CD14-positive monocyte (primary cell): ENCODE results near the gene CHI3L1. TPM values are rescaled to one million over a fixed set of nuclear protein-coding genes. Genes with fewer than 3 reads are reported as not detected.

ENCODE experiments used
- DNase-seq, 3 donors: peaks; one replicate each; pipeline ENCODE4 v3.0.0-alpha.2; 2011 to 2022
- H2AFZ ChIP-seq: 2 replicates; pipeline ENCODE4 v1.6.0; 2012; ENCODE audit warnings: mild to moderate bottlenecking, low read depth, low read length, inconsistent platforms; ENCODE audit not compliant: insufficient read depth, poor library complexity, severe bottlenecking
- H3K27ac ChIP-seq, 2 donors: 1 replicate in 1 of 2; 2 replicates in 1 of 2; pipeline ENCODE4 v1.5.1; 2012 to 2013; ENCODE audit warnings: low read length in 2 of 2, control low read depth in 1 of 2, inconsistent platforms in 1 of 2, low read depth in 1 of 2, mild to moderate bottlenecking in 1 of 2
- H3K27me3 ChIP-seq, 2 donors: one replicate each; pipeline versions ENCODE4 v1.6.0 to v1.6.1; 2011 to 2013; ENCODE audit warnings: low read length in 2 of 2; ENCODE audit not compliant: control insufficient read depth in 2 of 2, insufficient read depth in 2 of 2
- H3K36me3 ChIP-seq, 2 donors: replicated peaks in 1 of 2; 1 replicate in 1 of 2; 2 replicates in 1 of 2; pipeline versions ENCODE4 v1.5.1 to v1.6.1; 2012 to 2013; ENCODE audit warnings: low read length in 2 of 2, control low read depth in 1 of 2, inconsistent platforms in 1 of 2, mild to moderate bottlenecking in 1 of 2; ENCODE audit not compliant: insufficient read depth in 2 of 2, control insufficient read depth in 1 of 2
- H3K4me1 ChIP-seq, 2 donors: 1 replicate in 1 of 2; 2 replicates in 1 of 2; pipeline versions ENCODE4 v1.5.1 to v1.6.1; 2012 to 2013; ENCODE audit warnings: low read length in 2 of 2, control low read depth in 1 of 2, inconsistent platforms in 1 of 2, mild to moderate bottlenecking in 1 of 2, moderate library complexity in 1 of 2; ENCODE audit not compliant: insufficient read depth in 2 of 2, control insufficient read depth in 1 of 2
- H3K4me2 ChIP-seq: replicated peaks from 2 replicates; pipeline ENCODE3; 2012; ENCODE audit warnings: low read length, moderate library complexity, mild to moderate bottlenecking; ENCODE audit not compliant: poor library complexity, severe bottlenecking; ENCODE audit errors: extremely low read depth
- H3K4me3 ChIP-seq, 3 experiments: fragments of 200-600 bp in 1 of 3; sonication (generic) in 1 of 3; replicated peaks in 1 of 3; 1 replicate in 2 of 3; 2 replicates in 1 of 3; pipeline ENCODE4 v1.5.1; 2011 to 2013; ENCODE audit warnings: low read length in 3 of 3, mild to moderate bottlenecking in 3 of 3, control low read depth in 2 of 3, low read depth in 2 of 3, inconsistent platforms in 1 of 3, moderate library complexity in 1 of 3
- H3K79me2 ChIP-seq: 2 replicates; pipeline ENCODE4 v1.6.0; 2012; ENCODE audit warnings: mild to moderate bottlenecking, control low read depth, inconsistent platforms, low read length, moderate library complexity; ENCODE audit not compliant: insufficient read depth
- H3K9ac ChIP-seq: 2 replicates; pipeline ENCODE4 v1.6.0; 2017; ENCODE audit warnings: low read length, mild to moderate bottlenecking; ENCODE audit not compliant: insufficient read depth, poor library complexity, severe bottlenecking
- H3K9me3 ChIP-seq, 2 donors: replicated peaks in 1 of 2; 1 replicate in 1 of 2; 2 replicates in 1 of 2; pipeline versions ENCODE4 v1.5.1 to v1.6.1; 2012 to 2013; ENCODE audit warnings: low read length in 2 of 2, control low read depth in 1 of 2; ENCODE audit not compliant: control insufficient read depth in 1 of 2, insufficient read depth in 1 of 2
- H4K20me1 ChIP-seq: 2 replicates; pipeline ENCODE4 v1.6.0; 2012; ENCODE audit warnings: mild to moderate bottlenecking, low read length, control low read depth, moderate library complexity; ENCODE audit not compliant: insufficient read depth
- H3K27ac Mint-ChIP-seq, 7 donors: one replicate each; pipeline ENCODE4 v1.8.0; 2020; ENCODE audit warnings: mild to moderate bottlenecking in 7 of 7, mixed read lengths in 7 of 7, moderate library complexity in 6 of 7, inconsistent platforms in 2 of 7
- H3K27me3 Mint-ChIP-seq, 3 donors: one replicate each; pipeline ENCODE4 v1.8.0; 2021 to 2022; ENCODE audit warnings: low read depth in 3 of 3, mild to moderate bottlenecking in 3 of 3, mixed read lengths in 3 of 3, moderate library complexity in 3 of 3, inconsistent platforms in 1 of 3
- H3K36me3 Mint-ChIP-seq, 2 donors: one replicate each; pipeline ENCODE4 v1.8.0; 2020; ENCODE audit warnings: mixed read lengths in 2 of 2, inconsistent platforms in 1 of 2, mild to moderate bottlenecking in 1 of 2
- H3K4me1 Mint-ChIP-seq: one replicate; pipeline ENCODE4 v1.8.0; 2020; ENCODE audit warnings: mild to moderate bottlenecking, mixed read lengths
- H3K4me3 Mint-ChIP-seq, 2 donors: one replicate each; pipeline ENCODE4 v1.8.0; 2020; ENCODE audit warnings: mild to moderate bottlenecking in 2 of 2, mixed read lengths in 2 of 2, moderate library complexity in 1 of 2
- H3K9me3 Mint-ChIP-seq, 7 donors: one replicate each; pipeline ENCODE4 v1.8.0; 2020 to 2022; ENCODE audit warnings: mixed read lengths in 7 of 7, mild to moderate bottlenecking in 6 of 7, moderate library complexity in 6 of 7, inconsistent platforms in 2 of 7
- CTCF ChIP-seq: fragments of 200-600 bp; IDR thresholded peaks from one replicate; pipeline ENCODE4 v1.8.0; 2022; ENCODE audit warnings: antibody characterized with exemption, mild to moderate bottlenecking
- WGBS: methylation state at CpG from one replicate; pipeline ENCODE4 v1.1.5; 2013; ENCODE audit warnings: missing lambda C conversion rate; ENCODE audit not compliant: insufficient coverage; 5-methylcytosine and 5-hydroxymethylcytosine counted together
- intact Hi-C, 2 donors: fragments of 100-400 bp; cut with micrococcal nuclease; formaldehyde crosslinking; loops; one replicate each; pipeline versions ENCODE4 v1.15.0 to v1.15.1; 2023
- polyA plus RNA-seq, 3 donors: library from polyadenylated mRNA; depleted of rRNA in 1 of 3; unstranded in 2 of 3; stranded (reverse) in 1 of 3; fragments of 300-500 nt in 2 of 3; fragments of >200 nt in 1 of 3; fragmentation: Illumina TruSeq in 2 of 3; gene quantifications; 1 replicate in 2 of 3; 2 replicates in 1 of 3; pipeline ENCODE4 v1.2.3, GENCODE V29; 2012 to 2021

The CHI3L1 gene
- polyA plus RNA-seq, 3 donors: 0.37 to 0.44 (median 0.43) TPM

DNA sequence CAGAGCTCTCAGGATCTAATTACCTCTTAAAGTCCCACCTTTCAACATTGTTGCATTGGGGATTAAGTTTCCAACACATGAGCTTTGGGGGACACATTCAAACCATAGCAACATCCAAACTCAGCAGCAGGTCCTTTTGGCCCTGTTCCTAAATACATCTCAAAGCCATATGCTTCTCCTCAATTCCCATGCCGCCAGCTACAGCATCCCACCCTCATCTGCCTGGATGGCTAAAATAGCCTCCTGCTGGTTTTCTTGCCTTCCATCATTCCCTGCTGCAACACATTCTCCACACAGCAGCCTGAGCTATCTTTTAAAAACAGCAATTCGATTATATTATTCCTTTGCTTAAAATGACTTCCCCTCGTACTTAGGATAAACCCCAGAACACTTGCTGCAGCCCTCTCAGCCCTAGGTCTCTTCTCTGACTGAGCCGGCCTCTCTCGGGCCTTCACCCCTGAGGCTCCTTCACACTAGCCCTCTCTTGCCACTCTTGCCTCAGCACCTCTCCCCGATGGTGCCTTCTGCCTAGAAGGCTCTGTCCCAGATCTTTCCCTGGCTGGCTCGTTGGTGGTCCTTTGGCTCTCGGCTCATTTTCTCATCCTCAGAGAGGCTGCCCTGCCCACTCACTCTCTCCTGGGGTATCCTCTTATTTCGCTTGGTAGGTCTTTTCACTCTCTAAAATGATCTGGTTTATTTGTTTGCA, 27.4 kb downstream of the CHI3L1 start:
- H3K36me3 ChIP-seq: no peaks in the 10 kb centered on the region
- peaks cover 10 to 17% of the 10 kb centered on the region in 2 donors for H3K4me1 ChIP-seq
- peaks cover 0 to 13% of the 10 kb centered on the region in 2 donors for H3K27me3 ChIP-seq
- 93% methylated on average over 6 of the region's 9 CpGs for WGBS
- H3K27ac ChIP-seq: no peak overlapping the region
- Mint-ChIP-seq H3K27ac (no peak overlapping the region), H3K9me3 (peaks cover 3 to 10% (median 5%) of the 10 kb centered on the region in 7 donors), H3K27me3 (peaks cover 13 to 45% (median 40%) of the 10 kb centered on the region in 3 donors), H3K36me3 (peaks cover 0 to 4% of the 10 kb centered on the region in 2 donors), H3K4me3 (no peak overlapping the region), H3K4me1 (peaks cover 23% of the 10 kb centered on the region)
- no peak overlapping the region for H3K4me3 ChIP-seq
- no peak for TF ChIP-seq CTCF
- no peaks in the 10 kb centered on the region for H3K79me2 ChIP-seq
- intact Hi-C loops: no loop called here
- no peak overlapping the region for H3K4me2 ChIP-seq
- DNase-seq: no peak
- no peak overlapping the region for H3K9ac ChIP-seq
- no peak overlapping the region for H2AFZ ChIP-seq
- H3K9me3 ChIP-seq: no peaks in the 10 kb centered on the region
- H4K20me1 ChIP-seq: no peaks in the 10 kb centered on the region

DNA sequence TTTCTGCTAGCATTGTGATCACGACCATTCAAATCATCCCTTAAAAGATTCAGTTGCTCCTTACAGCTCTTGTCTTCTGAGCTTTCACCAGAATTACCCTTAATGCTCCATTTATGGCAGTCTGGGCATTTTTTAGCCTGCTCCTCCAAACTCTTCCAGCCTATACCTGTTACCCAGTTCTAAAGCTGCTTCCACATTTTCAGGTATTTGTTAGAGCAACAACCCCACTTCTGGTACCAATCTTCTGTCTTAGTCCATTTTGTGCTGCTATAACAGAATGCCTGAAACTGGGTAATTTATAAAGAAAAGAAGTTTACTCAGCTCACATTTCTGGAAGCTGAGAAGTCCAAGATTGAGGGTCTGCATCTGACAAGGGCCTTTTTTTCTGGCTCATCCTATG, 28.1 kb downstream of the CHI3L1 start:
- peaks cover 9 to 11% of the 10 kb centered on the region in 2 donors for H3K4me1 ChIP-seq
- peaks cover 3 to 10% (median 5%) of the 10 kb centered on the region in 7 donors for H3K9me3 Mint-ChIP-seq

More for the DNA sequence above, 28.1 kb downstream of the CHI3L1 start:
- H3K9me3 ChIP-seq: no peaks in the 10 kb centered on the region
- Mint-ChIP-seq H3K4me3 (no peak overlapping the region), H3K4me1 (peaks cover 16% of the 10 kb centered on the region), H3K36me3 (peaks cover 0 to 4% of the 10 kb centered on the region in 2 donors), H3K27me3 (peaks cover 13 to 43% (median 37%) of the 10 kb centered on the region in 3 donors), H3K27ac (no peak overlapping the region)
- no peak for DNase-seq
- H3K79me2 ChIP-seq: no peaks in the 10 kb centered on the region
- no peak overlapping the region for H3K9ac ChIP-seq
- intact Hi-C loops: no loop called here
- no peaks in the 10 kb centered on the region for H4K20me1 ChIP-seq
- 100% methylated on average over 1 of the region's 1 CpG for WGBS
- H3K4me2 ChIP-seq: no peak overlapping the region
- H3K4me3 ChIP-seq: no peak overlapping the region
- no peak for TF ChIP-seq CTCF
- H2AFZ ChIP-seq: no peak overlapping the region
- peaks cover 0 to 13% of the 10 kb centered on the region in 2 donors for H3K27me3 ChIP-seq
- H3K27ac ChIP-seq: no peak overlapping the region
- no peaks in the 10 kb centered on the region for H3K36me3 ChIP-seq
